HG03025 (cell line): ENCODE measurements around the gene SH3BP5L.

Experiments
- ATAC-seq: cut with Tn5 transposase; IDR thresholded peaks from one replicate; pipeline ENCODE4 v1.9.1; 2021; ENCODE audit warnings: mild to moderate bottlenecking, moderate library complexity; ENCODE audit not compliant: unreplicated experiment, low FRiP score

The SH3BP5L gene

DNA sequence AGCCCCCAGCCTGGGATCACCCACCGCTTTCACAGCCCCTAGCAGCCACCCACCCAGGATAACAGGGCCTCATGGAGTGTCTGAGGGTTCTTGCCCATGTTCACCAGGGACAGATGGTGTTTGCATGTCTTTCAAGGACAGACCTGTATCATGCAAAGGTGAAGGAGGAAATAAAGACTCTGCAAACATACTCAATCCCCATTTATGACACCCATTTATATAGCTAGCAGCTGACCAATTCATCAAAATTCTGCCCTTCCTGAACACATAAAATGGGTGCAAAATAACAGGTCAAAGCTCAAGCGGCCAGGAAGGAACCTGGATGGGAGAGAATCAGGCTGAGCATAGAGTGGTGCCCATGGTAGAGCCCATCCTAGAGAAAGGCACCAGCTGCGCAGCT, 37.4 kb downstream of the SH3BP5L start:
- ATAC-seq: no peak

DNA sequence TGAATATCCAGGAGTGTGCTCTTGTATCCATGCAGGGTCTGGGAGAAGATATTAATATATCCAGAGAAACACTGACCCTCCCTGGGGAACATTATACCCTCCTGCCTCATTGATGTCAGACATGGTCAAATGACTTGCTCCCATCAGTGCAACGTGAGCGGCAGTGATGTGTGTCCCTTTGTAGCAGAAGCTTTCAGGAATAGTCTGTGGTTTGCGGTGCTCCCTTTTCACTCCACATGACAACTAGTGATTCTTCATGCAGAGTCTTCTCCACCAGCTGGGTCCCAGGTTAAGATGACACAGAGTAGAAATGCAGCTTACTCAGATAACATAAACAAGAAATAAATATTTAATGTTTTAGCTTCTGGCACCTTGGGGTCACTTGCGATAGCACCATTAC, 38.3 kb downstream of the SH3BP5L start:
- no peak for ATAC-seq

DNA sequence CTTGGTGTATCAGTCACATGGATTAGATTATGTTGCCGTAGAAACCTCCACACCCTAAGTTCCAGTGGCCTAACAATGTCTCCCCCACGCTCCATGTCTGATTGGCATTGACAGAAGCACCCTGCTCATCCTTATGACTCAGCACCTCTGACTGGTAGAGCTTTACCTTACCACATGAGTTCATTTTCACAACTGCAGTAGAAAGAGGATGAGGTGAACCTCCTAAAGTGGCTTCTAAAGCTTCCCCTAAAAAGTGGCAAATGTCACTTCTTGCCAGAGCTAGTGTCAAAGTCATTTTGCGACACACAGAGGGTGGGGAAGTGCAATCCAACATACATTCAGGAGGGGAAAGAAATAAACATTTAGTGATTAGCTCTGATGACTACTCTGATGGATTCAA, 39.6 kb downstream of the SH3BP5L start:
- no peak for ATAC-seq

DNA sequence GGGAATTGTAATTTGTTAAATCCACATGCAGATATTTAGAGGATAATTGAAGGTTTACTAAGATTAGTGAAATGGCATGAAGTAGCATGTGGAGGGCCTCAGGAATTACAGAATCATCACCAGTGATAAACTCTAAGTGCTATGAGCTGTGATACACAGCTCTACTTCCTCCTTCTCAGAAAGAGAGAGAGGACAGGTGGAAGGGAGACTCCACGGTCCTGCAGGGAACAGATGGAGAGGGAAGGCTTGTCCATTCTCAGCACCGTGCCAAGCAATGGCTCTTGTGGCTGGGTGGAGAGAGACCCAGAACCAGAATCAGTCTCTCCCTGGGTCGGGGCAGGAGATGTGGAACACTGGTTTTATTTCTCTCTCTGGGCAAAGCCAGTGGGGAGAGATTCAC, 42.3 kb downstream of the SH3BP5L start:
- no peak for ATAC-seq

DNA sequence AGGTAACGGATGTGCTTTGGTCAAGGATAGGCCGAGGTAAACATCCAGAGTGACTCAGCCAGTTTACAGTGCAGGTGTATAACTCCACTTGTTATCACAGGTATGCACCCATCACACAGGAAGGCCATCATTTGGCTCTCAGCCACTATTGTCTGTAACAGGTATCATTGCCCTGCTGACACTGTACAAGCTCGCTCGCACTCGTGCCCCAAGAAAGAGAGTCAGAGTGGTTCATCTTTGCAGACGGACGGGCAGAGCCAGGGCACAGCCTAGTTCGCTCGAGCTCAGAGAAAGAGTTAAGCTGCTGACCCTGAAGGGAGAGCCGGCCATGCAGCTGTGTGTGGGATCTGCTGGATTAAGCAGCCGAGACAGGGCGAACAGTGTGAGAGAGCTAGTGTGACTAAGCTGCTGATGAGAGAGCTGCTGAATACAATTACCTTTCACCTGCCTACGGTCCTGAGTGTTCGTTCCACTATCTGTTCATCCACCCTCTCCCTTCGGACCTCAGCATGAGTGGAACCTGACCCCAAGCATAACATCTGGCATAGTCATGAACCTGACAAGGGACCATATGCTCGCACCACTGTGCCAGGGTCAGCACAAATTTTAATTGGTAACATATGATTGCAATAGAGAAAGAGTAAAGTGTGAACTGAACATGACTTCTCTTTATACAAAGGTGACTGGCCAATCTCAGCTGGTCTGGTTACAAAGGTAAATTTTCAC, 43.1 kb downstream of the SH3BP5L start:
- ATAC-seq: no peak

DNA sequence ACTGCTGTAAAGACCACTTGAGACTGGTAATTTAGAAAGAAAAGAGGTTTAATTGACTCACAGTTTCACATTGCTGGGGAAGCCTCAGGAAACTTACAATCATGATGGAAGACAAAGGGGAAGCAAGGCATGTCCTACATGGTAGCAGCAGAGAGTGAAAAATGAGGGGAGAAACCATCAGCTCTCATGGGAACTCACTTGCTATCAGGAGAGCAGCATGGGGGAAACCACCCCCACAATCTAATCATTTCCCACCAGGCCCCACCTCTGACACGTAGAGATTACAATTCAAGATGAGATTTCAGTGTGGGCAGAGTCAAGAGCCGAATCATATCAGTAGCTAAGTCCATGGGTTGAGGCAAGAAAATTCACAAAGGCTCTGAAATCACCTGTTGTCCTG, 46.4 kb downstream of the SH3BP5L start:
- ATAC-seq: no peak

DNA sequence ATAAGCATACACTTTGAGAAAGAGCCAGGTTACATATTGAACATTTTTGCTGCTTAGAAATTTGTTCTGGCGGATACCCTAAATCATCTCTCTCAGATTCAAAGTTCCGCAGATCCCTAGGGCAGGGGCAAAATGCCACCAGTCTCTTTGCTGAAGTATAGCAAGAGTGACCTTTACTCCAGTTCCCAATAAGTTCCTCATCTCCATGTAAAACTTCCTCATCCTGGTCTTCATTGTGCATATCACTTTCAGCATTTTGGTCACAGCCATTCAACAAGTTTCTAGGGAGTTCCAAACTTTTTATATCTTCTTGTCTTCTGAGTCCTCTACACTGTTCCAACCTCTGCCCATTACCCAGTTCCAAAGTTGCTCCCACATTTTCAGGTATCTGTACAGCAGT, 46.8 kb downstream of the SH3BP5L start:
- no peak for ATAC-seq

DNA sequence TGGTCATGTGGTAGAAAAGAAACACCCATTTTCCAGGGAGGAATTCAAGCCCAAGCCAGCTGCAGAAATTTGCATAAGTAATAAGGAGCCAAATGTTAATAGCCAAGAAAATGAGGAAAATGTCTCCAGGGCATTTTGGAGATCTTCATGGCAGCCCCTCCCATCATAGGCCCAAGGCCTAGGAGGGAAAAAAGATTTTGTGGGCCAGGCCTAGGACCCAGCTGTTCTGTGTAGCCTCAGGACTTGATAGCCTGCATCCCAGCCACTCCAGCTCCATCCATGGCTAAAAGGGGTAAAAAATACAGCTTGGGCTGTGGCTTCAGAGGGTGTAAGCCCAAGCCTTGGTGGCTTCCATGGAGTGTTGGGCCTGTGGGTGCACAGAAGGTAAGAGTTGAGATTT, 48.7 kb downstream of the SH3BP5L start:
- ATAC-seq: no peak

DNA sequence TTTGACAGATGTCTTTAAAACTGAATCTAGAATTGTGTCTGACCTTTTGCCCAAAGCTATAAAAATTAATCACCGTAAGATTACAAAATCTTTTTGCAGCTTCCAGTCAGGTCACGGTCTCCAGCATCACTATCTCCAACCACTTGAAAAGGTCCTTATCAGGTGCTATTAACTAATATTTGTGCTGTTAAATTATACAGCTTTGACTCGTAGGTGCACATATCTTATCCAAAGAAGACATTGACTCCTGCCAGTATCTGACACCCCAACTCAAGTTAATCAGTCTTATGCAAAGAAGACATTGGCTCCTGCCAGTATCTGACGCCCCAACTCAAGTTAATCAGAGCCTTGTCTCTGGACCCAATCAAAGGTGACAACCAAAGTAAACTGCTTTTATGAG, 50.3 kb downstream of the SH3BP5L start:
- ATAC-seq: no peak
